Gastrocnemius medialis (tissue), 4 donors: ENCODE data around the gene IL6.
"Not testable (repeated sequence)": the region's sequence is repeated elsewhere in the genome, so short reads cannot be mapped to it uniquely, and the experiment has no call there.

ENCODE experiments used
- POLR2A ChIP-seq, 2 donors: fragments of 450-650 bp; IDR thresholded peaks; one replicate each; pipeline ENCODE4 v1.6.1; 2017; ENCODE audit warnings: antibody characterized with exemption in 2 of 2, mild to moderate bottlenecking in 2 of 2, moderate library complexity in 2 of 2
- TF ChIP-seq, protein P1 (sequence below), 5 experiments: fragments of 450-650 bp in 3 of 5; fragments of 200-600 bp in 2 of 5; sonication (generic) in 2 of 5; IDR thresholded peaks in 4 of 5; conservative IDR thresholded peaks in 1 of 5; 1 replicate in 4 of 5; 2 replicates in 1 of 5; pipeline ENCODE4 v1.5.1; 2016 to 2019; ENCODE audit warnings: antibody characterized with exemption in 5 of 5, mild to moderate bottlenecking in 3 of 5, moderate library complexity in 3 of 5

DNA sequence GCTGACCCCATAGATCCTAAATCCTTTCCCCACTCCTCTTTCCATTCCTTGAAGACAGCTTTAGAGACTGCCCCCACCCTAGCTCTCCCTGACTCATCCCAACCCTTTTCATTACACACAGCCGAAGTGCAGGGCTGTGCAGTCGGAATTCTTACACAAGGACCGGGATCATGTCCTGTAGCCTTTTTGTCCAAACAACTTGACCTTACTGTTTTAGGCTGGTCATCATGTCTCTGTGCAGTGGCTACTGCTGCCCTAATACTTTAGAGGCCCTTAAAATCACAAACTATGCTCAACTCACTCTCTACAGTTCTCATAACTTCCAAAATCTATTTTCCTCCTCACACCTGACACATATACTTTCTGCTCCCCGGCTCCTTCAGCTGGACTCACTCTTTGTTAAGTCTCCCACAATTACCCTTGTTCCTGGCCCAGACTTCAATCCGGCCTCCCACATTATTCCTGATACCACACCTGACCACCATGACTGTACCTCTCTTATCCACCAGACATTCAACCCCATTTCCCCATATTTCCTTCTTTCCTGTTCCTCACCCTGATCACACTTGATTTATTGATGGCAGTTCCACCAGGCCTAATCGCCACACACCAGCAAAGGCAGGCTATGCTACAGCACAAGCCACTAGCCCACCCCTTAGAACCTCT is 19.8 kb upstream of the IL6 start:
- TF ChIP-seq, protein P1, sequence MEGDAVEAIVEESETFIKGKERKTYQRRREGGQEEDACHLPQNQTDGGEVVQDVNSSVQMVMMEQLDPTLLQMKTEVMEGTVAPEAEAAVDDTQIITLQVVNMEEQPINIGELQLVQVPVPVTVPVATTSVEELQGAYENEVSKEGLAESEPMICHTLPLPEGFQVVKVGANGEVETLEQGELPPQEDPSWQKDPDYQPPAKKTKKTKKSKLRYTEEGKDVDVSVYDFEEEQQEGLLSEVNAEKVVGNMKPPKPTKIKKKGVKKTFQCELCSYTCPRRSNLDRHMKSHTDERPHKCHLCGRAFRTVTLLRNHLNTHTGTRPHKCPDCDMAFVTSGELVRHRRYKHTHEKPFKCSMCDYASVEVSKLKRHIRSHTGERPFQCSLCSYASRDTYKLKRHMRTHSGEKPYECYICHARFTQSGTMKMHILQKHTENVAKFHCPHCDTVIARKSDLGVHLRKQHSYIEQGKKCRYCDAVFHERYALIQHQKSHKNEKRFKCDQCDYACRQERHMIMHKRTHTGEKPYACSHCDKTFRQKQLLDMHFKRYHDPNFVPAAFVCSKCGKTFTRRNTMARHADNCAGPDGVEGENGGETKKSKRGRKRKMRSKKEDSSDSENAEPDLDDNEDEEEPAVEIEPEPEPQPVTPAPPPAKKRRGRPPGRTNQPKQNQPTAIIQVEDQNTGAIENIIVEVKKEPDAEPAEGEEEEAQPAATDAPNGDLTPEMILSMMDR (IDR thresholded peaks at IDR 0.05 in 4 of 5, conservative IDR thresholded peaks at IDR 0.05 in 1 of 5) = not testable (repeated sequence)
- not testable (repeated sequence) for TF ChIP-seq POLR2A (IDR thresholded peaks at IDR 0.05)
